K562 (cell line): ENCODE measurements around the gene MTMR12. TPM values are rescaled to one million over a fixed set of nuclear protein-coding genes. Genes with fewer than 3 reads are reported as not detected.

Experiments used
- ATAC-seq: fragments of 200-7000 bp; cut with Tn5 transposase; 3 replicates; pipeline ENCODE4 v1.9.1; 2020; ENCODE audit warnings: moderate library complexity
- BruUV-seq: library from RNA; stranded (reverse); fragments of 400-500 nt; replicated peaks from 2 replicates; lab custom pipeline; 2021; lab: Mats Ljungman, UMichigan
- CTCF ChIA-PET: fragments of 300-600 bp; formaldehyde crosslinking; extraction: SDS; loops from one replicate; lab custom pipeline; 2021; ENCODE audit warnings: low intra/inter-chr PET ratio; lab: Yijun Ruan, JAX
- POLR2A ChIA-PET: fragments of 300-600, 350-650 bp; sonication (Branson Sonifier 250); formaldehyde crosslinking; extraction: SDS; loops from one replicate; lab custom pipeline; 2021; ENCODE audit warnings: antibody characterized with exemption, inconsistent platforms; lab: Yijun Ruan, JAX
- DNase-seq, 4 experiments: peaks; one replicate each; pipeline versions ENCODE4 v3.0.0 to v3.0.0-alpha.2; 2011 to 2018; ENCODE audit warnings: low spot score in 3 of 4, mixed read lengths in 3 of 4; ENCODE audit errors: extremely low read depth in 1 of 4
- FAIRE-seq: peaks from 2 replicates; lab custom pipeline; 2011; peaks lifted over from hg19 to GRCh38; lab: Jason Lieb, UNC
- H2AFZ ChIP-seq: 2 replicates; pipeline ENCODE4 v1.6.0; 2011; ENCODE audit warnings: low read depth, low read length, control low read depth, inconsistent platforms
- H3K27ac ChIP-seq: fragments of 200-600 bp; 3 replicates; pipeline ENCODE4 v1.8.0; 2011; ENCODE audit warnings: low read depth, mild to moderate bottlenecking, control low read depth, inconsistent platforms, low read length, moderate library complexity, mixed read lengths; ENCODE audit errors: extremely low read depth
- H3K27me3 ChIP-seq, 2 experiments: fragments of 300-600 bp in 1 of 2; 2 replicates in 1 of 2; 3 replicates in 1 of 2; pipeline versions ENCODE4 v1.6.0 to v1.8.0; 2011; ENCODE audit warnings: inconsistent platforms in 2 of 2, low read length in 2 of 2, mild to moderate bottlenecking in 1 of 2, mixed read lengths in 1 of 2, moderate library complexity in 1 of 2; ENCODE audit not compliant: control insufficient read depth in 2 of 2, insufficient read depth in 2 of 2
- H3K36me3 ChIP-seq: fragments of 300-600 bp; 3 replicates; pipeline ENCODE4 v1.8.0; 2011; ENCODE audit warnings: mild to moderate bottlenecking, low read length, inconsistent platforms; ENCODE audit not compliant: control insufficient read depth, insufficient read depth
- H3K4me1 ChIP-seq, 2 experiments: fragments of 200-600 bp in 1 of 2; replicated peaks in 1 of 2; 2 replicates in 1 of 2; 3 replicates in 1 of 2; pipeline versions ENCODE4 v1.5.1 to v1.8.0; 2011; ENCODE audit warnings: inconsistent platforms in 2 of 2, low read length in 2 of 2, mild to moderate bottlenecking in 1 of 2, mixed read lengths in 1 of 2, moderate library complexity in 1 of 2; ENCODE audit not compliant: control insufficient read depth in 2 of 2, insufficient read depth in 2 of 2
- H3K4me2 ChIP-seq: 2 replicates; pipeline ENCODE4 v1.6.1; 2011; ENCODE audit warnings: low read length, control low read depth, inconsistent platforms, mixed read lengths; ENCODE audit not compliant: insufficient read depth
- H3K4me3 ChIP-seq: fragments of 200-600 bp; sonication (generic), shearing (Covaris generic); 2 replicates; pipeline ENCODE4 v1.5.1; 2016; ENCODE audit warnings: control low read depth, inconsistent platforms
- H3K79me2 ChIP-seq: fragments of 200-600 bp; 3 replicates; pipeline ENCODE4 v1.8.0; 2011; ENCODE audit warnings: low read length, inconsistent platforms; ENCODE audit not compliant: control insufficient read depth, insufficient read depth
- H3K9ac ChIP-seq, 2 experiments: 2 replicates each; pipeline versions ENCODE4 v1.6.0 to v1.6.1; 2011; ENCODE audit warnings: low read depth in 2 of 2, low read length in 2 of 2, control low read depth in 1 of 2, inconsistent platforms in 1 of 2, mild to moderate bottlenecking in 1 of 2, mixed read lengths in 1 of 2; ENCODE audit not compliant: insufficient read depth in 1 of 2
- H3K9me1 ChIP-seq: one replicate; pipeline ENCODE4 v1.6.0; 2011; ENCODE audit warnings: inconsistent platforms, mild to moderate bottlenecking, low read length, moderate library complexity; ENCODE audit not compliant: control insufficient read depth, insufficient read depth
- H3K9me3 ChIP-seq: replicated peaks from 2 replicates; pipeline ENCODE4 v1.5.1; 2011; ENCODE audit warnings: low read depth, low read length, inconsistent platforms; ENCODE audit not compliant: control insufficient read depth, insufficient read depth
- H4K20me1 ChIP-seq: replicated peaks from 2 replicates; pipeline ENCODE4 v1.6.1; 2011; ENCODE audit warnings: low read length, inconsistent platforms, mixed read lengths; ENCODE audit not compliant: control insufficient read depth, insufficient read depth
- BCL6 ChIP-seq: fragments of 250-450 bp; sonication (Bioruptor Pico); IDR thresholded peaks from 2 replicates; pipeline ENCODE4 v1.4.0; 2020
- CREB3 ChIP-seq: fragments of 450-650 bp; conservative IDR thresholded peaks from 2 replicates; pipeline ENCODE4 v1.6.1; 2016; ENCODE audit warnings: missing genetic modification characterization, low read depth, mild to moderate bottlenecking, missing compliant biosample characterization, moderate library complexity
- PTBP1 ChIP-seq: fragments of 200-400 bp; formaldehyde crosslinking; IDR thresholded peaks from 2 replicates; pipeline ENCODE4 v1.6.1; 2017; ENCODE audit warnings: low read depth, low read length
- SMARCE1 ChIP-seq: fragments of 450-650 bp; IDR thresholded peaks from 2 replicates; pipeline ENCODE4 v1.7.1; 2016; ENCODE audit warnings: mild to moderate bottlenecking
- ZNF253 ChIP-seq: fragments of 250-450 bp; sonication (Bioruptor Pico); conservative IDR thresholded peaks from 2 replicates; pipeline ENCODE4 v1.6.1; 2021; ENCODE audit warnings: mild to moderate bottlenecking
- ZNF551 ChIP-seq: fragments of 250-450 bp; sonication (Bioruptor Pico); IDR thresholded peaks from 2 replicates; pipeline ENCODE4 v1.5.0; 2021; ENCODE audit warnings: mild to moderate bottlenecking, moderate library complexity
- WGBS: fragments of 100-300 bp; shearing (Covaris generic); methylation state at CpG from one replicate; pipeline ENCODE4 v1.1.6; 2016; ENCODE audit warnings: low coverage, mixed read lengths; ENCODE audit not compliant: insufficient coverage; ENCODE audit errors: missing lambda C conversion rate; 5-methylcytosine and 5-hydroxymethylcytosine counted together
- in situ Hi-C: fragments of 300-500 bp; cut with MboI; formaldehyde crosslinking; loops from 4 replicates; pipeline ENCODE4 v1.15.0; 2018; ENCODE audit warnings: inconsistent platforms, mixed read lengths
- intact Hi-C: fragments of 100-400 bp; cut with micrococcal nuclease; formaldehyde crosslinking; loops from 2 replicates; pipeline ENCODE4 v1.14.2; 2022
- polyA plus RNA-seq, 8 experiments: library from polyadenylated mRNA; depleted of rRNA in 4 of 8; stranded (reverse) in 5 of 8; unstranded in 3 of 8; fragments of >200 nt; fragmentation: Nextera tagmentation in 2 of 8; fragmentation: Illumina TruSeq in 1 of 8; extraction: Ambion mirVana in 2 of 8; extraction: Trizol in 1 of 8; gene quantifications; 2 replicates each; pipeline versions ENCODE4 v1.2.1 to v1.2.3, GENCODE V29; 2011 to 2014; ENCODE audit warnings: inconsistent platforms in 1 of 8, missing spikeins in 1 of 8
- total RNA-seq, 7 experiments: library from RNA; depleted of rRNA in 6 of 7; stranded (reverse); fragments of >200 nt in 6 of 7; fragmentation: Illumina TruSeq in 2 of 7; extraction: Trizol in 2 of 7; gene quantifications; 2 replicates each; pipeline versions ENCODE4 v1.2.1 to v1.2.3, GENCODE V29; 2011 to 2021; ENCODE audit warnings: low replicate concordance in 1 of 7
- TF ChIP-seq, protein P1 (sequence below): fragments of 450-650 bp; IDR thresholded peaks from 2 replicates; pipeline ENCODE4 v1.6.1; 2016; ENCODE audit warnings: mild to moderate bottlenecking

MTMR12 gene
- total and polyA plus RNA-seq, 9 of the 15 experiments (the other 6 are each of a cell fraction or from before 2014, with no cell fraction given): 4.0 to 28.7 (median 17.1) TPM

- BruUV-seq: no TSS peak
- no peak for DNase-seq
- H3K4me1 ChIP-seq: peaks cover 0 to 13% of the 10 kb centered on the region in 2 experiments; a peak in 2 of 5 replicates
- in situ Hi-C loops: no loop called here
- H3K27ac ChIP-seq: no peak overlapping the region
- 77% methylated on average over 11 of the region's 11 CpGs for WGBS
- H3K9me3 ChIP-seq: no peaks in the 10 kb centered on the region
- POLR2A ChIA-PET: interaction anchor here (0.5 to 1.4 kb wide), 4 partner anchors 10 to 101 kb away, joined by 3 to 4 read pairs (median 4); partner anchors contain the start of gene GOLPH3
- H3K36me3 ChIP-seq: peaks cover 50% of the 10 kb centered on the region; the same call in 2 of the 3 replicates
- no peaks in the 10 kb centered on the region for H3K9me1 ChIP-seq
- CTCF ChIA-PET: no interaction called here
- FAIRE-seq: no peak
- no peak overlapping the region for H2AFZ ChIP-seq
- H3K79me2 ChIP-seq: no peaks in the 10 kb centered on the region
- H4K20me1 ChIP-seq: no peaks in the 10 kb centered on the region
- TF ChIP-seq SMARCE1: no peak
- no peak for TF ChIP-seq BCL6 (CRISPR knock-in tag)
- TF ChIP-seq ZNF551 (CRISPR knock-in tag): no peak
- no peak for TF ChIP-seq CREB3
- TF ChIP-seq PTBP1: no peak
- TF ChIP-seq ZNF253 (CRISPR knock-in tag): no peak
- TF ChIP-seq, protein P1, sequence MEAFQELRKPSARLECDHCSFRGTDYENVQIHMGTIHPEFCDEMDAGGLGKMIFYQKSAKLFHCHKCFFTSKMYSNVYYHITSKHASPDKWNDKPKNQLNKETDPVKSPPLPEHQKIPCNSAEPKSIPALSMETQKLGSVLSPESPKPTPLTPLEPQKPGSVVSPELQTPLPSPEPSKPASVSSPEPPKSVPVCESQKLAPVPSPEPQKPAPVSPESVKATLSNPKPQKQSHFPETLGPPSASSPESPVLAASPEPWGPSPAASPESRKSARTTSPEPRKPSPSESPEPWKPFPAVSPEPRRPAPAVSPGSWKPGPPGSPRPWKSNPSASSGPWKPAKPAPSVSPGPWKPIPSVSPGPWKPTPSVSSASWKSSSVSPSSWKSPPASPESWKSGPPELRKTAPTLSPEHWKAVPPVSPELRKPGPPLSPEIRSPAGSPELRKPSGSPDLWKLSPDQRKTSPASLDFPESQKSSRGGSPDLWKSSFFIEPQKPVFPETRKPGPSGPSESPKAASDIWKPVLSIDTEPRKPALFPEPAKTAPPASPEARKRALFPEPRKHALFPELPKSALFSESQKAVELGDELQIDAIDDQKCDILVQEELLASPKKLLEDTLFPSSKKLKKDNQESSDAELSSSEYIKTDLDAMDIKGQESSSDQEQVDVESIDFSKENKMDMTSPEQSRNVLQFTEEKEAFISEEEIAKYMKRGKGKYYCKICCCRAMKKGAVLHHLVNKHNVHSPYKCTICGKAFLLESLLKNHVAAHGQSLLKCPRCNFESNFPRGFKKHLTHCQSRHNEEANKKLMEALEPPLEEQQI: no peak
- no peak for ATAC-seq
- H3K4me3 ChIP-seq: no peak overlapping the region
- no peak overlapping the region for H3K4me2 ChIP-seq
- intact Hi-C loops: no loop called here
- H3K9ac ChIP-seq: no peak overlapping the region
- no peaks in the 10 kb centered on the region for H3K27me3 ChIP-seq
These were observed 38.0 kb downstream of the MTMR12 start for GRCh38 chr5:32274548-32275395.
